Measurements from ENCODE around the gene TAAR1.
"Not testable (repeated sequence)": the region's sequence is repeated elsewhere in the genome, so short reads cannot be mapped to it uniquely, and the experiment has no call there.

Gene TAAR1

GRCh38 chr6:132634796-132635195, 24.2 kb downstream of the TAAR1 start:
- no peak for DNase-seq (ENCODE audit: insufficient read length, low spot score)
- no peak for TF ChIP-seq POLR2A (IDR thresholded peaks at IDR 0.05; ENCODE audit: low read depth, low read length)
- FAIRE-seq: no peak

- TF ChIP-seq POLR2A (IDR thresholded peaks at IDR 0.05; ENCODE audit: low read depth, low read length): no peak
- FAIRE-seq (no peak), DNase-seq (ENCODE audit: insufficient read length, low spot score) (no peak)
Observed at GRCh38 chr6:132633362-132633761, 25.6 kb downstream of the TAAR1 start.

GRCh38 chr6:132624175-132624574, 34.8 kb downstream of the TAAR1 start, which contains the start of gene TAAR2:
Gene TAAR2, minus strand, starts transcription at chr6:132624275. Its CDS starts 0 bp downstream, at chr6:132624275.
- TF ChIP-seq POLR2A (IDR thresholded peaks at IDR 0.05; ENCODE audit: low read depth, low read length): no peak
- DNase-seq (ENCODE audit: insufficient read length, low spot score) (no peak), FAIRE-seq (no peak)

GRCh38 chr6:132623106-132623845, 35.7 kb downstream of the TAAR1 start:
- FAIRE-seq: no peak
- DNase-seq (ENCODE audit: insufficient read length, low spot score): no peak
- TF ChIP-seq POLR2A (IDR thresholded peaks at IDR 0.05; ENCODE audit: low read depth, low read length): no peak

GRCh38 chr6:132616677-132617076, 42.3 kb downstream of the TAAR1 start:
- DNase-seq (ENCODE audit: insufficient read length, low spot score) (no peak), FAIRE-seq (no peak)
- no peak for TF ChIP-seq POLR2A (IDR thresholded peaks at IDR 0.05; ENCODE audit: low read depth, low read length)

GRCh38 chr6:132614554-132614953, 44.4 kb downstream of the TAAR1 start:
- TF ChIP-seq POLR2A (IDR thresholded peaks at IDR 0.05; ENCODE audit: low read depth, low read length): no peak
- FAIRE-seq (no peak), DNase-seq (ENCODE audit: insufficient read length, low spot score) (no peak)

- no peak for FAIRE-seq
- TF ChIP-seq POLR2A (IDR thresholded peaks at IDR 0.05; ENCODE audit: low read depth, low read length): no peak
- no peak for DNase-seq (ENCODE audit: insufficient read length, low spot score)
Observed at GRCh38 chr6:132612449-132613108, 46.4 kb downstream of the TAAR1 start.

- no peak for TF ChIP-seq POLR2A (IDR thresholded peaks at IDR 0.05; ENCODE audit: low read depth, low read length)
- FAIRE-seq: no peak
- no peak for DNase-seq (ENCODE audit: insufficient read length, low spot score)
Observed at GRCh38 chr6:132611616-132612015, 47.4 kb downstream of the TAAR1 start.

- FAIRE-seq: no peak
- DNase-seq (ENCODE audit: insufficient read length, low spot score): no peak
- TF ChIP-seq POLR2A (IDR thresholded peaks at IDR 0.05; ENCODE audit: low read depth, low read length): no peak
Observed at GRCh38 chr6:132607544-132608233, 51.3 kb downstream of the TAAR1 start.

- no peak for TF ChIP-seq POLR2A (IDR thresholded peaks at IDR 0.05; ENCODE audit: low read depth, low read length)
- DNase-seq (ENCODE audit: insufficient read length, low spot score) (no peak), FAIRE-seq (no peak)
Observed at GRCh38 chr6:132604635-132605152, 54.3 kb downstream of the TAAR1 start.

- DNase-seq (ENCODE audit: insufficient read length, low spot score); FAIRE-seq: not testable (repeated sequence)
Observed at GRCh38 chr6:132600900-132601299, 58.1 kb downstream of the TAAR1 start.

- no peak for TF ChIP-seq POLR2A (IDR thresholded peaks at IDR 0.05; ENCODE audit: low read depth, low read length)
- DNase-seq (ENCODE audit: insufficient read length, low spot score) (no peak), FAIRE-seq (no peak)
Observed at GRCh38 chr6:132598473-132598872, 60.5 kb downstream of the TAAR1 start.

GRCh38 chr6:132596201-132596600, 62.8 kb downstream of the TAAR1 start:
- no peak for DNase-seq (ENCODE audit: insufficient read length, low spot score)
- FAIRE-seq: no peak
- TF ChIP-seq POLR2A (IDR thresholded peaks at IDR 0.05; ENCODE audit: low read depth, low read length): no peak
